Head of caudate nucleus (tissue), 42 donors: ENCODE results near the gene SRRM2.

Experiments
- DNase-seq, 42 donors: peaks; one replicate each; pipeline versions ENCODE4 v3.0.0 to v3.0.0-alpha.2; 2020 to 2021; ENCODE audit warnings: mixed read lengths in 7 of 42
- intact Hi-C: fragments of 100-400 bp; cut with DNase I; formaldehyde crosslinking; loops from one replicate; pipeline ENCODE4 v1.15.0; 2022

SRRM2 gene

DNA sequence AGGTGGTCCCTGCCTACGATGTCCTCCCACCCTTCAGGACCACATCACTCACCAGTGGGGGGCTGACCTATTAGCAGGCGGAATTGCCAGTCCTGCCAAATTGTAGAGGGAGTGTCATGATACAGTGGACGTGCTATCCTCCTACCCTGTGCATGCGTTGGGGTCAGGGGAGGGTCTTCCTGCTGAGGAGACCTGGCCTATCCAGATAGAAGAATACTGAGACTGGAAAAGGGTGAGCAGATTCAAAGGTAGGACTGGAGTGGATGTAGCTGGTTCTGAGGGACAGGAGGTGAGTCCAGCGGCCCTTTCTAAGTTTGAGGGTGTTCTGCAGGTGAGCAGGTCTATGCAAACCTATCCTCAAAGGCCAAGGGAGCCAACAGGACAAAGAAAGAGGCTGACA lies 53.8 kb downstream of the SRRM2 start:
- DNase-seq: no peak
- intact Hi-C loops: no loop called here

DNA sequence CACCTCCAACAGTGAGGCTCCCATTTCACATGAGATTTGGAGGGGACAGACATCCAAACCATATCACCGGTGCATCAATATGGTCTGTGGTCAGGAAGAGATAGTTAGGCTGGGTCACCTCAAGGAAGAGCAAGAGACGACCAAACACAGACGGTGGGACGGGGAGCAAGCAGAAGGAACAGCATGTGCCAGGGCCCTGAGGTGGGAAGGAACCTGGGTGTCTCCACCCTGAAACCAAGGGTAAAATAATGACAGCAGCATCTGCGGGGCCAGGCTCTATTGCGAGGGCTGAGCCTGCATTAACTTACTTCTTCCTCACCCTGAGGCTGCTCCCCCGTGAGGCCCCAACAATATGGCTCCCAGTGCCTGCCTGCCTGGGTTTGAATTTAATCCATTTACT lies 55.7 kb downstream of the SRRM2 start:
- DNase-seq: no peak
- intact Hi-C loops: no loop called here

DNA sequence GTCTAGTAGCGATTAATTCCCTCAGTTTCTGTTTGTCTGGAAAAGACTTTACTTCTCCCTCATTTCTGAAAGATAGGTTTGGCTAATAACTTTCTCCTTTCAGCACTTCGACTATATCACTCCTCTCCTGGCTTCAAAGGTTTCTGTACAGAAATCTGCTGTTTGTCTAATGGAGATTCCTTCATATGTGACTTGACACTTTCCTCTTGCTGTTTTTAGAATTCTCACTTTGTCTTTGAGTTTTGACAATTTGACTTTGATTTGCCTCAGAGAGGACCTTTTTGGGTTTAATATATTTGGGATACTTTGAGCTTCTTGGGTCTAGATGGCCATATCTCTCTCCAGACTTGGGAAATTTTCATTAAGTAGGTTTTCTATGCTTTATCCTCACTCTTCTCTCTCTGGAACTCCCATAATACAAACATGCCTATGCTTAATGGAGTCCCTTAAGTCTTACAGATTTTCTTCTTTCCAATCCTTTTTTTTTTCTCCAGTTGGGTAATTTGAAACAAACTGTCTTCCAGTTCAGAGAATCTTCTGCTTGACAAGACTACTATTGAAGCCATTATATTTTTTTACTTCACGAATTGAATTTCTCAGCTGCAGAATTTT lies 56.8 kb downstream of the SRRM2 start:
- DNase-seq: no peak
- intact Hi-C loops: no loop called here

DNA sequence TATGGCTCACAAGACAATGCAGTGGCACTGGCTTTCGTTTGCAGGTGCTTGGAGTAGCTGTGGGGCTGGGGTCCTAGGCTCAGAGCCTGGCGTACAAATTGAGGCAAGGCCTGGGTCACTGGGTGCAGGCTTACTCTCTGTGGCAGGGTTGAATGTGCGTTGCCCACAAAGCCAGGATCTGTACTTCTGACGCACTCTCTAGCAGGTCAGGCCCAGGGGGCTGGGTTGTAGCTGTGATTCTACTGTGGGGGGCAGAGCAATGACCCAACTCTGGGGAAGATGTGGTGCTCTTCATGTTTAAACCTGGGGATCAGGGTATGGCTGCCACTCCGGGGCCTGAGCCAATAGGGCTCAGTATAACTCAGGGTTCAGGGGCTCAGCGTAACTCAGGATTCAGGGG lies 58.2 kb downstream of the SRRM2 start:
- intact Hi-C loops: no loop called here
- no peak for DNase-seq

DNA sequence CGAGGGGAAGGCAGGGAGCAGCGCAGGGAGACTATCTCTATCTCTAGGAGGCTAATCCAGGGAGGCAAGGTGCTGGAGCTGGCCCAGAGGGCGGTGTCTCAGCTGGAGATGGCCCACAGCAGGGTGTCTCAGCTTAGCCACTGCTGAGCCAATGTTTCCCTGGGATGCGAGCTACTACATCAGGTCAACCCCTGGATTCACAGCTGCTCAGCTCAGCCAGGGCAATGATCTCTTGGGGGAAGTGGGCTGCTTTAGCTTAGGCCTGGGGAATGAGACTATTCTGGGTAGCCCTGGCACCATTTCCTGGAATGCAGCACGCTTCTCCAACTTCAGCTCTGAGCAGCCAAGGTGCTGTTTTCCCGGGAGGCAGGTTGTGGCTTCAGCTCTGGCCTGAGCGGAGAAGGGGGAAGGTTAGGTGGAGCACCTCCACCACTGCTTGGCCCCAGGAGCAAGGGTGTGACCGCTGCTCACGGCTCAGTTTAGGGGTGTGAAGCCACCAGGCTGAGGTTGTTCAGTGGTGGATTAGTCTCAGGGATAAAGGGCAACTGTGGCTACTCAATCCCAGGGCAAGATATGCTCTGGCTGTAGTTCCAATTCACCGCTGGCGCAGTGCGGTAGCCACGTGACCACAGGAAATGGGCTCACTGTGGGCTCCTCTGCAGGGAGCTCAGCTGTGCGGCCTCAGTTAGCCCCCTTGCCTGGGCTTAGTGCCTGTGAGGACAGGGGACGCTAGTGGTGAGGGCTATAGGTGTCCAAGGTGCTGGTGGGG lies 59.4 kb downstream of the SRRM2 start:
- DNase-seq: no peak
- intact Hi-C loops: no loop called here

DNA sequence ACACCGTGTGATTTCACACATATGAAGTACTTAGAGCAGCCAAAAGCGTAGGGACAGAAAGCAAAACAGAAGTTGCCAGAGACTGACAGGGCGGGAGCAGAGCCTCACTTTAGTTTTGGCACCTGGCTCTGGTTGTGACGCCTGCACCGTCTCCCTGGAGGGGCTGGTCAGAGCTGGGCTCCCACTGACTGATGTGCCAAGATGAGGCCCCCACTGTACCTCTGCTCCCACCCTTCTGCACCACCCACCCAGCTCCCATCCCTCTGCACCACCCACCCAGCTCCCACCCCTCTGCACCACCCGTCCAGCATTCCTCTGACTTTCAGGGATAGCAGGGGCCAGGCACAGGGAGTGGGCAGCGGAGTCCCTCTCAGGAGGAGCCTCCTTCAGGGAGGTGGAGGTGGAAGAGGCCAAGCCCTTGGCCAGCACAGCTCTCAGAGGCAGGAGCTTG lies 61.4 kb downstream of the SRRM2 start:
- peak in 1 of 42 donors; percentile 16 for DNase-seq
- intact Hi-C loops: no loop called here

DNA sequence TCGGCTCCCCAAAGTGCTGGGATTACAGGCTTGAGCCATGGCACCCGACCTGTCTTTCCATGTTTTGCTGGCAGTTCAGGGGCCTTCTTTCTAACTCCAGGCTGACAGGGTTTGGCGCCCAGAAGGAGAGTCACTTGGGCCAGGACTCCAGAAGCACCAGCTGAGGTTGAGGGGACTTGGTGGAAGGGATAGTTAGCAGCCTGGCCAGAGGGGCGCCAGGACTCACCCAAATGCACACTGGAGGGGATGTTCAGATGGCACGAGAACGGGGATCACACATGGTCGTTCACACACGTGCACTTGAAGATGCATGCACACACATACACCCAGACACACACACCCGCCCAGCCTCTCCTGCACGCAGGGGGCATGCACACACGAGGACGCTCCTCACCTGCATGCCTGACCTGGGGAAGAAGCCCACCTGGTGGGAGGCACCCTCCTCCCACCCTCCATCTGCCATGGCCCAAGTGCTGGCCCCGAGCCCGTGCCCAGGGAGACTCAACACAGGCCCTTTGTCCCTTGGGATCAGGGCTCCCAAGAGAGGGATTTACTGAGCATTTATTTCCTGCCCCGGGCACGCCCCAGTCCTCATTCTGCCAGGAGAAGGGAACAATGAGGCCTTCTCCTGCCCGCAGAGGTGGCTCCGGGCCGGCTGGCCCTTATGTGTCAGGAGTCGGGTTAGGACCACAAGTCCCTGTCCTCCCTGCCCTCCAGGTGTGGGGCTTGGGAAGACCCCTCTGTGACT lies 62.3 kb downstream of the SRRM2 start:
- peak in 1 of 42 donors; percentile 22 for DNase-seq
- intact Hi-C loops: no loop called here

DNA sequence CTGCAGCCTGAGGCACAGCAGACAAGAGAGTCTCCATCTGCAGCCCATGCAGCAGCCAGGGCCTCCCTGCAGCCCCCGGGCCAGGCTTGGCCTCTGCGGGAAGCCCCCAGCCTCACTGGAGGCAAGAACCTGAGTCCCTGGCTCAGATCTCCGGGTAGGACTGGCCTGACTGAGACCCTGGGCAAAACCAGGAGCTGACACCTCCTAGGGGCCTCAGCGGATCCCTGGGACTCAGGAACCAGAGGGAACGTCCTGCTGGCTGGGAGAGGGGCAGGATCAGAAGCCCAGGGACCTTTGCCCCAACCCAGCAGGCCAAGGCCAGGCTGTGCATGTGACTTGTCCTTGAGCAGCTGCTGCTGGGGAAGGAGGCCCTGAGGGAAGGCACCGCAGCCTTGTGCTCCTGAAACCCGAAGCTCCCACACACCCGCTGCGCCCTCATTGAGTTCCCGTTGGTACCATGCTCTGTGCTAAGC lies 62.9 kb downstream of the SRRM2 start:
- intact Hi-C loops: no loop called here
- DNase-seq: peak in 1 of 42 donors; percentile 7

DNA sequence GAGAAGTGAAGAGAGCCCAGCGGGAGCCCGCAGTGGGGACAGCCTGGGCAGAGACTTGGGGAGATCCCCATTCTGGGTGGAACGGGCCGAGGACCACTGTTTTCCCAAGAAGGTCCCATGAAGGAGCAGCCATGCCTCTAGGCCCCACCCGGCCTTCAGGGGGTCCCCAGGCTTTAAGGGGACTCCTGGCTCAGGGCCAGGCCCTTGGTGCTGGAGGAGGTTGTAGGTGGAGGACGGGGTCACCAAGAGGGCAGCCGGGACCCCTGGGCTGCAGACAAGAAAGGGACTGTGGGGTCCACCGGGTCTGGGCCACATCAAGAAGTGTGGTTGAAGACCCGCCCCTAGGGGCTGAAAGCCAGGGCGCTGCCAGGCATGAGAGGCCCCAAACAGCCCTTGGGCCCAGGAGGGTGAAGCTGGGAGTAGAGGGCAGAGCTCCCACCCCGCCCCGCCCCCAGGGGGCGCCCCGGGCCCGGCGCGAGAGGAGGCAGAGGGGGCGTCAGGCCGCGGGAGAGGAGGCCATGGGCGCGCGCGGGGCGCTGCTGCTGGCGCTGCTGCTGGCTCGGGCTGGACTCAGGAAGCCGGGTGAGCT lies 64.4 kb downstream of the SRRM2 start, which contains the start of gene PRSS21:
TSS of gene PRSS21 (plus strand) at position 487 of the 589 bp plus-strand sequence. CDS start at position 519, 32 bp downstream.
- intact Hi-C loops: no loop called here
- peak in 1 of 42 donors; percentile 2 for DNase-seq

DNA sequence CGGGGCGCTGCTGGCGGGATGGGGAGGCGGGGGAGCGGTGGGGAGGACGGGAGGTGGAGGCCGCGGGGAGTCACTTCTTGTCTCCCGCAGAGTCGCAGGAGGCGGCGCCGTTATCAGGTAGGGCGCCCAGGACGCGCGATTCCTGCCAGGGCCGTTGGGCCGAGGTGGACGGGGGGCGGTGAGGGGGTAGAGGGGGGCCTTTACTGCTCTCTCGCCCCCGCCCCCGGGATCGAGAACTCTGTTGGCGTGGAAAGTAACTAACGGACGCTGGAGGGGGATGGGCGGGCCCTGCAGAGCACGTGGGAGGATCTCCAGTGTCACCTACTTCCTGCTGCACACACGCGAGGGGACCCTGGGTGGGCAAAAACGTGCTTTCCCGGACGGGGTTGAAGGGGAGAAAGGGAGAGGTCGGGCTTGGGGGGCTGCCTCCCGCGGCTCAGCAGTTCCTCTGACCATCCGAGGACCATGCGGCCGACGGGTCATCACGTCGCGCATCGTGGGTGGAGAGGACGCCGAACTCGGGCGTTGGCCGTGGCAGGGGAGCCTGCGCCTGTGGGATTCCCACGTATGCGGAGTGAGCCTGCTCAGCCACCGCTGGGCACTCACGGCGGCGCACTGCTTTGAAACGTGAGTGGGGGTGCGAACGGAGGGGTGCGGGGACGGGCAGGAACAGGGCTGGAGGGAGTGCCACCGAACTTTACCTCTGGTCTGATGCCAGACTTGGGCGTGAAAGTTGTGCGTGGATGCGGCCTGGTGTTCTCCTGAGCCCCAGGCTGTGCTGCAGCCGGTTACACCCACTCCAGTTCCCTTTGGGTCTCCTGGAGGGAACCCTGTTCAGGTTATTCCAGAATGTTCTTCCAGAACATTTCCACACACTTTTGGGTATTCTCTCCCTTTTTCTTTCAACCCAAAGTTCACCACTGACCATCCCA lies 65.2 kb downstream of the SRRM2 start:
- intact Hi-C loops: no loop called here
- peak in 1 of 42 donors; percentile 24 for DNase-seq

DNA sequence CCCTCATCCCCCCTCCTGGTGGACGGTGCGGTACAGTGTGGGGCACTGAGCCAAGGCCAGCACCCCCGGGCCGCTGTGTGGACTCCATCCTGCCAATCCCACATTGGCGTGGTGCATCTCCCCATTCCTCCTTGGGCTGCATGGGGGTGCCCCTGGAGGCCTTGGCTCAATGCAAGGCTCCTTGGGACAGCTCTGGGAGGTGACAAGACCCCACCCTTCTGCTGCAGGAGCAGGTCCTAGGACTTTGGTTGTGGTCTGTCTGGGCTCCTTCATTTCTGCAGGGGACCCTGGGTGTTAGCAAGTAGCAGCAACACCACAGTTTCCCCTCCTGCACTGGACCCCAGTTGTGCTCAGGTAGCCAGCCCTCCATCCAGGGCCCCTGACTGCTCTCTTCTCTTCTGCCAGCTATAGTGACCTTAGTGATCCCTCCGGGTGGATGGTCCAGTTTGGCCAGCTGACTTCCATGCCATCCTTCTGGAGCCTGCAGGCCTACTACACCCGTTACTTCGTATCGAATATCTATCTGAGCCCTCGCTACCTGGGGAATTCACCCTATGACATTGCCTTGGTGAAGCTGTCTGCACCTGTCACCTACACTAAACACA lies 65.9 kb downstream of the SRRM2 start:
- intact Hi-C loops: no loop called here
- DNase-seq: peak in 1 of 42 donors; percentile 6

DNA sequence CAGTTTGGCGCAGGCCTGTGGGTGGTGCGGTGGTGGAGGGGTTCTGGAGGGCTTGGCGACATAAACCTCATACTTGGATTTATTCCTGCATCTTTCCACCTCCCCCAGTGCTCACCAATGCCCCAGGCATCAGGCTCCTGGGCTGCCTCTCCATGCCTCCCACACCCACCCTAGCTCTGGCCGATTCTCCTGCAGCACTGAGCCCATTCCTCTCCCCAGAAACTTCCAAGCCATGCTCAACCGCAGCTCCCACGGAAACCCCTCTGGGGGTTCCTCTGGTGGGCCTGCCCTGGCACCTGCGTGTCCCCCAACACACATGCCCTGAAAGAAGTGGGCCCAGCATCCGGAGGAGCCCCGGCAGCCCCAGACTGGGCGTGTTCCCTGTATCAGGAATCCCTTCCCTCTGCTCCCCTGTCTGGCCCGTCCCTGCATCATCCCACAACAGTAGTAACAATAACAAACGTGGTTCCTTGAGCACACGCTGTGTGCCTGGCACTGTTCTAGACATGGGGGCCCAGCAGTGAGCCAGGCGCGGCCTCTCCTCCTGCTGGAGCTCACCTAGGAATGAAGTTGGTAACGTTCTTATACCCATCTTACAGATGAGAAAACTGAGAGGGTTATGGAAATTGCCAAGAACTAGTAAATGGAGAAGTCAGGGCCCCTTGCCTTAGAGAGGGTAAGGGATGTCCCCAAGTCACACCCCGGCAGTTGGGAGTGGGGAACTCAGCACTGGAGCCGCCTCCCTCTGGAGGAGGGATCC lies 66.9 kb downstream of the SRRM2 start:
- DNase-seq: peak in 1 of 42 donors; percentile 16
- intact Hi-C loops: no loop called here

DNA sequence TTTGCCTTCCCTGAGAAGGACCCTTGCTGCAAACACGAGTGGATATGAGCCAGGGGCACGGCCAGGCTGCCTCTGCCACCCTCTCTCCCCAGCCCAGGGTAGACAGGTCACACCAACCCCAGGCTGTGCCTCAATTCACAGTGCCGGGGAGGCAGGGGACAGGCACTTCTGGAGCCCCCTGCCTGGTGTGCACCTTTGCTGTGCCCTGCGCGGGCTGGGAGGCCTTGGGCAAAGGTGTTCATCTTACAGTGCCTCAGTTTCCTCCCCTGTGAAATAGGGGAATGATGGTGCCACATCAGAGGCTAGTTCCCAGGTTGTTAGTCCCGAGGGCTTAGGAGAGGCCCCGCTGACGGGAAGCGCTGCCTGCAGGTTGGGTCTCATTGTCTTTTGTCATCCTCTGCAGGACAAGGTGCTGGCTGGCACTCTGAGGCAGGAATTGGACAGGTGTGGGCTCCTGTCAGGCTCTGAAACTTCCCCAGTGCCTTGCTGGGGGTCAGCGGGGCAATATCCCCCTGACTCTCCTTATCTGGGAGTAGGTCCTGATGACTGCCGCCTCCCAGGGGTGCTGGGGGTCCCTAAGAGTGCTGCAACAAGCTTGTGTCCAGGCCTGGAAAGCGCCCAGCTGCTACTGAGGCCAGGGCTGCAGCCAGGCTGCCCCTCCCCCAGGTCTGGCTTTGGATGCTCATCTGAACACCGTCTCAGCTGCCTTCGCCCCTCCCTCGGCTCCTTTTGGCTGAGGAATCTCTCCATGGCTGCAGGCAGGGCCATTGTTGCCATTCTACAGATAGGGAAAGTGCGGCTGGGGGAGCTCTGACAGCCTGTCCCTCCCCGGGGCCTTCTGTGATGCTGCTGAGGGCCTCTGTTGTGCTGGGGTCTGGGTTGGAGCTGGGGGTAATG lies 67.7 kb downstream of the SRRM2 start:
- intact Hi-C loops: no loop called here
- peak in 1 of 42 donors; percentile 1 for DNase-seq
